ENCODE data around the gene PRRX2. TPM values are rescaled to one million over a fixed set of nuclear protein-coding genes. Genes with fewer than 3 reads are reported as not detected.

PRRX2 gene
- 4.5 TPM for polyA plus RNA-seq (ENCODE audit: insufficient read length)

DNA sequence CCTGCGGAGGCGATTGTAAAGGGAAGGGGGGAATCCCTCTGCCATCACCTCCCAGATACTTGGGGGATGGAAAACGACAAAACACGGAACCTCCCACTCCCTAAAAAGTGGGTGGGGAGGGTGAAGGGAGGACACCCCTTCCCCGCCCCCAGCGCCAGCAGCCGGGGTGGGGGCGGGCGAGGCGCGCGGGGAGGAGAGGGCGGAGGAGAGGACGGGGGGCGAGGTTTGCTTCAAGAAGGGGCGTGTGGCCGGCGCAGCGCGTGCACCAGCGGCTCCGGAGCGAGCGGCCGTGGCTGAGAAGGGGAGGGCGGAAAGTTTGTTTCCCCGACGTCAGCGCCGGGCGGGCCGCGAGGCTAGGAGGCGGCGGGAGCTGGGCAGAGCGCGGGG is at the start of gene PRRX2:
Gene PRRX2, plus strand, starts transcription at position 259 of the 387 bp plus-strand sequence. CDS start 221 bp downstream, outside the sequence.
- no peak for DNase-seq (ENCODE audit: low read depth)

GRCh38 chr9:129617167-129617566 is 48.3 kb upstream of the PRRX2 start:
- DNase-seq (ENCODE audit: low read depth) = no peak

- no peak for DNase-seq (ENCODE audit: low read depth)
Observed at GRCh38 chr9:129619787-129620668, 45.4 kb upstream of the PRRX2 start.

- no peak for DNase-seq (ENCODE audit: low read depth)
Observed at GRCh38 chr9:129620669-129621295, 44.7 kb upstream of the PRRX2 start, which contains the start of gene C9orf50. TSS of gene C9orf50 (minus strand) at chr9:129621101. CDS start at chr9:129620574, 527 bp downstream.

DNA sequence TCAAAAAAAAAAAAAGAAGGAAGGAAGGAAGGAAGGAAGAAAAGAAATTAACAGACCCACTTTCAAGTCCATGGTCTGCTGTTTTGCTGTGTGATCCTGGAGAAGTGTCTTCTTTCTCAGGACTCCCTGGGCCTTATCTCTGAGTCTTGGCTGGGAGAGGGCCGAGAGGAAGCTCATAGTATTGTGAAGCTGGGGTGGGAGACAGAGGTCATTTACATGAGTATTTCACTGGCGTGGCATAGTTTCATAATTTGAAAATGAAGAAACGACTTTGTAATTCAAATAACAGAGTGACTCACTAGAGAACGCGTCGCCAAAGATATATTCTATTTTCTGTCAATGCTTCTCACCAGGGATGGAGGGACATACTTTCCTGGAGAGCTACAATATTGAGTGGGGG is 42.1 kb upstream of the PRRX2 start:
- DNase-seq (ENCODE audit: low read depth) = no peak

GRCh38 chr9:129624168-129624759 is 41.2 kb upstream of the PRRX2 start:
- no peak for DNase-seq (ENCODE audit: low read depth)

DNA sequence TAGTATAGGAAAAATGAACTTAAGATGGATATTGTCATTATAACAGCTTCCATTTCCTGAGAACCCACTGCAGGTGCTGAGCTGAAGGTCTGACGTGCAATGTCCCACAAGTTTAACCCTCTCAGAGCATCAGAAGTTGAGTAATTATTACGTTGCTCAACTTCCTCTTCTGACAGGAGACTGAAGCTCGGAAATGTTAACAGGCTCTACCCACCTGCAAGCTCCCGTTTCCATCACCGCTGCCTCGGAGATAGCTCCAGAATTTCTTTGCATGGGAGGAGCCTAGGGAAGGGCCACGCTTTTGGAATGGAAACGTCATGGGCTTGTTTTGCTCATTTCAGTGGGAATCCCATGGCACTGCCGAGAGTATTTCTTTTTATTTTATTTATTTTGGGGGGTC is 40.5 kb upstream of the PRRX2 start:
- no peak for DNase-seq (ENCODE audit: low read depth)

- DNase-seq (ENCODE audit: low read depth) = no peak
Observed at GRCh38 chr9:129626079-129626624, 39.3 kb upstream of the PRRX2 start, which contains the start of gene NTMT1. TSS of gene NTMT1 (plus strand) at chr9:129626163. CDS start at chr9:129632704, 6,541 bp downstream.

- no peak for DNase-seq (ENCODE audit: low read depth)
Observed at GRCh38 chr9:129626625-129627284, 38.7 kb upstream of the PRRX2 start.

- no peak for DNase-seq (ENCODE audit: low read depth)
Observed at GRCh38 chr9:129627556-129628440, 37.6 kb upstream of the PRRX2 start.

- DNase-seq (ENCODE audit: low read depth) = no peak
Observed at GRCh38 chr9:129628709-129629108, 36.7 kb upstream of the PRRX2 start.

DNA sequence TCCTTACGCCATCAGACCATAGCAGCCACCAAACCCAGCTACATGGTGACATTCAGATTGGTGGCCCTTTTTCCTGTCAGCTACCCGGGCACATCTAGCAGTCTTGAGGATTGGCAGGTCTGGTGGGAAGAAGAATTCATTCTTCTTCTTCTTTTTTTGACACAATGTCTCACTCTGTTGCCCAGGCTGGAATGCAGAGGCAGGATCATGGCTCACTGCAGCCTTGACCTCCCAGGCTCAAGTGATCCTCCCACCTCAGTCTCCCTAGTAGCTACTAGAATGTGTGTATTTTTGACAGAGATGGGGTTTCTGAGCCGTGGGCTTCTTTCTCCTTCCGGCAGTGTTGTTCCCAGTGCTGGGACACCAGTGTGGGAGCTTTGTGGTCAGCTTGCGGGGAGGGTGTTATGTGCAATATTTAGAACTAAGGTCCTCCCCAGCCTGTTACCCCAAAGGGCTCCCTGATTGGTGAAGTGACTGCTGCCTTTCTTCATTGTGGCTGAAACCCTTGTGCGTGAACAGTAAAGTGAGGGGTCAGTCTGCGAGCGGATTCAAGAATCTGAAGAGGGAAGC is 36.1 kb upstream of the PRRX2 start:
- no peak for DNase-seq (ENCODE audit: low read depth)

DNA sequence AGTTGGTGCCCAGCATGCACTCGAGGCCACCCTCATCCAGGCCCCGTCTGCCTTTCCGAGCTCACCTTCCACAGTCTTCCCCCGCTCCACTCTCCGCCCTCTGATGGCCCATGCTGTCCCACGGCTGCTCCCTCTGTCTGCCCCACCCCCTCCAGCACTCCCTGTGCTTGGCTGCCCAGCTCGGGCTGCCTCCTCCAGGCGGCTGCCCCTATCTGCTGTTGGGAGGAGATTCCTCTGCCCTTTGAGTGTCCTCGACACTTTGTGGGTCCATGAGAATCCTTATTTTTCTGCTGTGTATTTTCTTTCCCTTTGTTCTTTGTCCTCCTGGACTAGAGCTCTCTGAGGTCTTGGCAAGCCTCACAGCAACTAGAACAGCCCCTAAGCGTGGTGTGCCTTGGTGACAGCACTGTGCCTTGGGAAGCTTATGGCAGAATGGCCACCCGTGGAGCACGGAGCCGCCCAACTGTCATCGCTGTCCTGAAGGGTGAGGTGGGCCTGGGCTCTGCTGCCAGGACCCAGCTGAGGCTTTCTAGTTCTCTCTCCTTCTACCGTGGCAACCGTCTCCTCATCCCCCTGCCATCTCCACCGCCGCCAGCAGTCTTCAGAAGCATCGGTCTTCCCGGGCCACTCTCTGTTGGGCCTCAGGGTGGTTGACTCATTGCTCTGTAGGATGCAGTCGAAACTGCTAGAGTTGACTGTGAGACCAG is 34.3 kb upstream of the PRRX2 start:
- no peak for DNase-seq (ENCODE audit: low read depth)

DNA sequence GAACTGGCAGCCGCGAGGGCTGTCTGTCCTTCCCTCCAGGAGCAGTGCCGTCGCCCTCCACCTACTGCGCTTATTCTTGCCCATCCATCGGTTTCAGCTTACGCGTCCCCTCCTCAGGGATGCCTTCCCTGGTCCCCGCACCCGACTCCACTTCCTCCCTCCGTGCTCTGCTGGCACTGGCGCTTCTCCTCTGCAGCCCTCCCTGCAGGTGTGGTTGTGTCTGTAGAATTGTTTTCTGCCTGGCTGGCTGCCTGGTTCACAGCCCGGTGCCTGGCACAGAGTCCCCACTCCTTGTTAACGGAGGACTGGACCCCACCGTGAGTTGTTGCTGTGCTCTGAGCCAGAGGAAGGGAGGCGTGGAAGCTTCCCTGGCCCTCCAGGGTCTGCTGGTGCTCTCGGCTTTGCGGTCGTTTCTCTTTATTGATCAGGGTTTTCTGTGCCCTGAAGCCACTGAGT is 33.7 kb upstream of the PRRX2 start:
- no peak for DNase-seq (ENCODE audit: low read depth)

DNA sequence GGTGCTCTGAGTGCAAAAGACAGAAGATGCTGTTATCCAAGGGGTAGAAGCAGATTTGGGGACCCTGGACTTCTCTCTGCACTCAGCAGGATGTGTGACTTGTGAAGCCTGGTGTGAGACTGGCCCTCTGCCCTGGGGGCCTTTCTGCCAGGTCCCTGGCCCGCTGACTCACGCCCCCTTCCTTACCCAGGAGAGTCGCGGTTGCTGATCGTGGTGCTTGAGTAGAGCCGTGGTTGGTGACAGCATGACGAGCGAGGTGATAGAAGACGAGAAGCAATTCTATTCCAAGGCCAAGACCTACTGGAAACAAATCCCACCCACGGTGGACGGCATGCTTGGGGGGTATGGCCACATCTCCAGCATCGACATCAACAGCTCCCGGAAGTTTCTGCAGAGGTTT is 33.0 kb upstream of the PRRX2 start:
- no peak for DNase-seq (ENCODE audit: low read depth)

GRCh38 chr9:129633207-129633606 is 32.2 kb upstream of the PRRX2 start:
- DNase-seq (ENCODE audit: low read depth) = no peak

- DNase-seq (ENCODE audit: low read depth) = no peak
Observed at GRCh38 chr9:129633848-129634247, 31.6 kb upstream of the PRRX2 start.

DNA sequence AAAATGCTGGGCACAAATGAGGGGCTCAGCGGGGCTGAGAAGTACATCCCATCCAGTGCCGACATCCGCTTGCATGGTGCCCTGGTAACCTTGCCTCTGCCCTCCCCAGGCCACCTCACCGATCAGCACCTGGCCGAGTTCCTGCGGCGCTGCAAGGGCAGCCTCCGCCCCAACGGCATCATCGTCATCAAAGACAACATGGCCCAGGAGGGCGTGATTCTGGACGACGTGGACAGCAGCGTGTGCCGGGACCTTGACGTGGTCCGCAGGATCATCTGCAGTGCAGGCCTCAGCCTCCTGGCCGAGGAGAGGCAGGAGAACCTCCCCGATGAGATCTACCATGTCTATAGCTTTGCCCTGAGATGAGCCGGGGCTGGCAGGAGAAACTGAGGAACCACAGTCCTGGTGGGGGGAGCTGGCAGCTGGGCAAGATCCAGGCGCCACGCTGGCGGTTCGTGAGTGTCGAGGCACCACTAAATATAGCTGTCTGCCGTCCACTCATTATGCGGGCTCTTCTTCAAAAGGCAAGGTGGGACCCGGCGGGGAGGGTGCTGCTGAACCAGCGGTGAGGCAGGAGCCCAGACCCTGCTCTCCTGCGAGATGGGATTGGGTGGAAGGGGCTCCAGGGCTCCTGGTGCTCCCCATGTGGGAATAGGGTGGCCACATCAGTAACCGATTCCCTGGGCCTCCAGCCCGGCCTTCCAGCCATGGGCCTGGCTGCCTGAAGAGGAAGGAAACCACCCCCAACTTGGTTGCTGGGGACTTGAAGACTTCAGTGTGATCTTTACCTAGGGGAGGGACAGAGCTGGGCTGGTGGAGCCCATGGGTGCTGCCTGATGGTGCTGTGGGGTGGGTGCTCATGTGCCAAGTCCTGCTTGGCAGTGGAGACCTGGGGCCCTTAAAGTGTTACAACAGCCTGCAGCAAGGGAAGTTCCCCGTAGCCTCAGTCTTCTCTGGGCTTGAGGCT is 30.1 kb upstream of the PRRX2 start:
- no peak for DNase-seq (ENCODE audit: low read depth)

All from forelimb muscle (tissue), 1 donor.